H9 (cell line): ENCODE results near the gene SEMA3A. TPM values are rescaled to one million over a fixed set of nuclear protein-coding genes. Genes with fewer than 3 reads are reported as not detected.

Experiments used
- DNase-seq: peaks from one replicate; pipeline ENCODE4 v3.0.0-alpha.2; 2017
- H2AFZ ChIP-seq: one replicate; pipeline ENCODE4 v1.6.1; 2013; ENCODE audit warnings: mild to moderate bottlenecking, low read length, control low read depth, moderate library complexity
- H2AK5ac ChIP-seq: 2 replicates; pipeline ENCODE4 v1.6.1; 2013; ENCODE audit warnings: low read length, control low read depth, mixed read lengths; ENCODE audit not compliant: insufficient read length
- H2BK120ac ChIP-seq: one replicate; pipeline ENCODE4 v1.6.1; 2013; ENCODE audit warnings: low read depth, mild to moderate bottlenecking, low read length, control low read depth, inconsistent platforms; ENCODE audit not compliant: poor library complexity, severe bottlenecking
- H2BK12ac ChIP-seq: 2 replicates; pipeline ENCODE4 v1.6.1; 2013; ENCODE audit warnings: low read length, control low read depth, mixed read lengths, low read depth; ENCODE audit not compliant: insufficient read length
- H2BK15ac ChIP-seq: 2 replicates; pipeline ENCODE4 v1.6.1; 2013; ENCODE audit warnings: low read depth, low read length, control low read depth
- H2BK20ac ChIP-seq: one replicate; pipeline ENCODE4 v1.6.1; 2013; ENCODE audit warnings: low read depth, mild to moderate bottlenecking, low read length, control low read depth, inconsistent platforms; ENCODE audit not compliant: poor library complexity, severe bottlenecking
- H2BK5ac ChIP-seq: 2 replicates; pipeline ENCODE4 v1.6.1; 2013; ENCODE audit warnings: low read length, control low read depth, mixed read lengths; ENCODE audit not compliant: insufficient read length
- H3K14ac ChIP-seq: 2 replicates; pipeline ENCODE4 v1.6.1; 2013; ENCODE audit warnings: low read length, control low read depth; ENCODE audit not compliant: insufficient read depth
- H3K18ac ChIP-seq: 2 replicates; pipeline ENCODE4 v1.6.1; 2013; ENCODE audit warnings: low read depth, mild to moderate bottlenecking, mixed read lengths, low read length, control low read depth; ENCODE audit not compliant: insufficient read length
- H3K23ac ChIP-seq: 2 replicates; pipeline ENCODE4 v1.6.1; 2013; ENCODE audit warnings: low read length, control low read depth, mixed read lengths, low read depth; ENCODE audit not compliant: insufficient read length
- H3K23me2 ChIP-seq: 2 replicates; pipeline ENCODE4 v1.6.1; 2013; ENCODE audit warnings: low read depth, mild to moderate bottlenecking, mixed read lengths, low read length, control low read depth; ENCODE audit not compliant: insufficient read length, poor library complexity, severe bottlenecking
- H3K27ac ChIP-seq: 2 replicates; pipeline ENCODE4 v1.5.1; 2013; ENCODE audit warnings: low read length, control low read depth, mixed read lengths, low read depth; ENCODE audit not compliant: insufficient read length
- H3K27me3 ChIP-seq: 2 replicates; pipeline ENCODE4 v1.6.1; 2013; ENCODE audit warnings: low read length, control low read depth, inconsistent platforms; ENCODE audit not compliant: insufficient read depth
- H3K4ac ChIP-seq: 2 replicates; pipeline ENCODE4 v1.6.1; 2013; ENCODE audit warnings: low read depth, mild to moderate bottlenecking, control low read depth, inconsistent platforms, low read length, moderate library complexity
- H3K4me1 ChIP-seq: 2 replicates; pipeline ENCODE4 v1.6.1; 2013; ENCODE audit warnings: low read length, control low read depth, inconsistent platforms; ENCODE audit not compliant: insufficient read depth
- H3K4me2 ChIP-seq: 2 replicates; pipeline ENCODE4 v1.6.1; 2013; ENCODE audit warnings: low read length, control low read depth, mixed read lengths; ENCODE audit not compliant: insufficient read length, insufficient read depth
- H3K56ac ChIP-seq: 2 replicates; pipeline ENCODE4 v1.6.1; 2013; ENCODE audit warnings: low read depth, mild to moderate bottlenecking, mixed read lengths, low read length, control low read depth; ENCODE audit not compliant: insufficient read length
- H3K79me1 ChIP-seq: 2 replicates; pipeline ENCODE4 v1.6.1; 2013; ENCODE audit warnings: low read depth, mild to moderate bottlenecking, moderate library complexity, low read length, control low read depth, inconsistent platforms; ENCODE audit not compliant: insufficient read depth, poor library complexity, severe bottlenecking
- H3K79me2 ChIP-seq: 2 replicates; pipeline ENCODE4 v1.6.1; 2013; ENCODE audit warnings: low read length, control low read depth, inconsistent platforms; ENCODE audit not compliant: insufficient read depth
- H3K9ac ChIP-seq: 2 replicates; pipeline ENCODE4 v1.6.1; 2013; ENCODE audit warnings: low read length, control low read depth, mixed read lengths; ENCODE audit not compliant: insufficient read length; ENCODE audit errors: extremely low read depth
- H3K9me3 ChIP-seq: one replicate; pipeline ENCODE4 v1.6.1; 2013; ENCODE audit warnings: low read depth, low read length, inconsistent platforms; ENCODE audit not compliant: control insufficient read depth
- H3T11ph ChIP-seq: one replicate; pipeline ENCODE4 v1.6.1; 2013; ENCODE audit warnings: mild to moderate bottlenecking, low read length, control low read depth, inconsistent platforms
- H4K20me1 ChIP-seq: one replicate; pipeline ENCODE4 v1.6.1; 2013; ENCODE audit not compliant: control insufficient read depth, insufficient read length, insufficient read depth
- H4K5ac ChIP-seq: 2 replicates; pipeline ENCODE4 v1.6.1; 2013; ENCODE audit warnings: low read depth, mild to moderate bottlenecking, mixed read lengths, low read length, control low read depth; ENCODE audit not compliant: insufficient read length
- H4K8ac ChIP-seq: replicated peaks from 2 replicates; pipeline ENCODE4 v1.6.1; 2013; ENCODE audit warnings: low read length, control low read depth, mixed read lengths, low read depth; ENCODE audit not compliant: insufficient read length
- H4K91ac ChIP-seq: 2 replicates; pipeline ENCODE4 v1.6.1; 2013; ENCODE audit warnings: low read depth, mild to moderate bottlenecking, moderate library complexity, mixed read lengths, low read length, control low read depth; ENCODE audit not compliant: insufficient read length
- H3K27ac Mint-ChIP-seq, 3 experiments: 2 replicates in 2 of 3; 3 replicates in 1 of 3; pipeline ENCODE4 v1.8.0; 2020 to 2021; ENCODE audit warnings: mixed read lengths in 3 of 3, mild to moderate bottlenecking in 1 of 3, moderate library complexity in 1 of 3
- H3K27me3 Mint-ChIP-seq: 2 replicates; pipeline ENCODE4 v1.8.0; 2021; ENCODE audit warnings: low read depth, mild to moderate bottlenecking, moderate library complexity, mixed read lengths
- H3K36me3 Mint-ChIP-seq, 3 experiments: 2 replicates in 2 of 3; 3 replicates in 1 of 3; pipeline ENCODE4 v1.8.0; 2020 to 2021; ENCODE audit warnings: low read depth in 3 of 3, mixed read lengths in 3 of 3; ENCODE audit not compliant: insufficient read depth in 1 of 3
- H3K4me1 Mint-ChIP-seq, 2 experiments: 2 replicates each; pipeline ENCODE4 v1.8.0; 2020; ENCODE audit warnings: mixed read lengths in 2 of 2
- H3K4me3 Mint-ChIP-seq, 2 experiments: 2 replicates in 1 of 2; 3 replicates in 1 of 2; pipeline ENCODE4 v1.8.0; 2020 to 2021; ENCODE audit warnings: mild to moderate bottlenecking in 2 of 2, mixed read lengths in 2 of 2, moderate library complexity in 1 of 2
- H3K9me3 Mint-ChIP-seq, 2 experiments: 2 replicates in 1 of 2; 3 replicates in 1 of 2; pipeline ENCODE4 v1.8.0; 2020; ENCODE audit warnings: mild to moderate bottlenecking in 2 of 2, mixed read lengths in 2 of 2, moderate library complexity in 1 of 2
- CTCF ChIP-seq: fragments of 200-600 bp; sonication (generic); conservative IDR thresholded peaks from 3 replicates; pipeline ENCODE4 v1.8.0; 2021; ENCODE audit warnings: antibody characterized with exemption, mild to moderate bottlenecking
- WGBS: extraction: QIAGEN DNeasy Blood & Tissue Kit; methylation state at CpG from one replicate; pipeline ENCODE4 v1.1.7; 2013; ENCODE audit warnings: missing lambda C conversion rate, low lambda C conversion rate, mixed read lengths; ENCODE audit not compliant: insufficient read length; ENCODE audit errors: extremely low coverage; 5-methylcytosine and 5-hydroxymethylcytosine counted together
- total RNA-seq: library from RNA; stranded (reverse); gene quantifications from 2 replicates; pipeline ENCODE4 v1.2.1, GENCODE V29; 2021

Gene SEMA3A
- total RNA-seq, 1 experiment from 2014 or later = 60.0 TPM

- H4K91ac ChIP-seq = no peak overlapping the region
- H3K56ac ChIP-seq = no peak overlapping the region
- H3K4me2 ChIP-seq = no peak overlapping the region
- Mint-ChIP-seq H3K27me3 (no peaks in the 10 kb centered on the region), H3K9me3 (no peaks in the 10 kb centered on the region), H3K4me1 (peaks cover 76 to 81% of the 10 kb centered on the region in 2 experiments), H3K4me3 (no peak overlapping the region), H3K27ac (peak overlapping the region; percentile 41 to 96 (median 50); a peak in 6 of 7 replicates), H3K36me3 (peaks cover 4 to 11% (median 7%) of the 10 kb centered on the region in 3 experiments; a peak in 4 of 7 replicates)
- no peak overlapping the region for H2AFZ ChIP-seq
- H4K5ac ChIP-seq = no peak overlapping the region
- H4K8ac ChIP-seq = no peak overlapping the region
- no peaks in the 10 kb centered on the region for H3K23me2 ChIP-seq
- H2AK5ac ChIP-seq = no peak overlapping the region
- H3K23ac ChIP-seq = no peak overlapping the region
- no peak overlapping the region for H2BK20ac ChIP-seq
- peaks cover 10% of the 10 kb centered on the region; the same call in 1 of the 2 replicates for H3K4me1 ChIP-seq
- no peak for DNase-seq
- H3K27me3 ChIP-seq = no peaks in the 10 kb centered on the region
- no peaks in the 10 kb centered on the region for H3K9me3 ChIP-seq
- H2BK15ac ChIP-seq = no peak overlapping the region
- no CpG with 5 or more reads among the region's 1 CpG for WGBS
- no peak overlapping the region for H3K9ac ChIP-seq
- H2BK120ac ChIP-seq = no peak overlapping the region
- H3K27ac ChIP-seq = no peak overlapping the region
- no peak overlapping the region for H3K4ac ChIP-seq
- H3T11ph ChIP-seq = no peak overlapping the region
- no peak overlapping the region for H2BK12ac ChIP-seq
- H4K20me1 ChIP-seq = no peaks in the 10 kb centered on the region
- TF ChIP-seq CTCF = no peak
- H3K79me1 ChIP-seq = no peaks in the 10 kb centered on the region
- H3K14ac ChIP-seq = no peak overlapping the region
- H3K79me2 ChIP-seq = no peaks in the 10 kb centered on the region; the same call in 1 of the 2 replicates
- H2BK5ac ChIP-seq = no peak overlapping the region
- H3K18ac ChIP-seq = no peak overlapping the region
Observed at GRCh38 chr7:84108119-84108518, 86.5 kb downstream of the SEMA3A start.
